Measurements from ENCODE around the gene FBXO36.

DNA sequence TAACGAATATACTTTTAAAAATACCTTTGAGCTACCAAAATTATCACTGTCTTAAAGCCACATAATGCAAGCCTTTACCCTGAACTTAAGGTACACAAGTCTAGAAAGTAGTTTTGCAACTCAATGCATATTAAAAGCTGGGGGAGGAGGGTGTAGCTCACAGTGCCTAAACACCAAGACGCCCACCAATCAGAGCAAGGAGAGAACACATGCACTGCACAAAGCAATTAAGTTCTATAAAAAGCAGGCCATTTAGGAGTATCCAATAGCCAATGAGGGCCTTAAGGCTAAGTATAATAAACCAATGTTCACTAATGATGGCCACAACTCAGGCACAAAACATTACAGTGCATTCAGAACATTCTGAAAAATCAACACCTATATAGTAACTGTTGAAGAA, 16.7 kb upstream of the FBXO36 start:
- no peak for TF ChIP-seq POLR2A (IDR thresholded peaks at IDR 0.05; ENCODE audit: control extremely low read depth in 1 of 2, low read depth in 2 of 2, low read length in 2 of 2)
- TF ChIP-seq, protein P1, sequence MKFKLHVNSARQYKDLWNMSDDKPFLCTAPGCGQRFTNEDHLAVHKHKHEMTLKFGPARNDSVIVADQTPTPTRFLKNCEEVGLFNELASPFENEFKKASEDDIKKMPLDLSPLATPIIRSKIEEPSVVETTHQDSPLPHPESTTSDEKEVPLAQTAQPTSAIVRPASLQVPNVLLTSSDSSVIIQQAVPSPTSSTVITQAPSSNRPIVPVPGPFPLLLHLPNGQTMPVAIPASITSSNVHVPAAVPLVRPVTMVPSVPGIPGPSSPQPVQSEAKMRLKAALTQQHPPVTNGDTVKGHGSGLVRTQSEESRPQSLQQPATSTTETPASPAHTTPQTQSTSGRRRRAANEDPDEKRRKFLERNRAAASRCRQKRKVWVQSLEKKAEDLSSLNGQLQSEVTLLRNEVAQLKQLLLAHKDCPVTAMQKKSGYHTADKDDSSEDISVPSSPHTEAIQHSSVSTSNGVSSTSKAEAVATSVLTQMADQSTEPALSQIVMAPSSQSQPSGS (IDR thresholded peaks at IDR 0.05; ENCODE audit: low read length): no peak
- TF ChIP-seq HDAC6 (IDR thresholded peaks at IDR 0.05; ENCODE audit: low read depth, low read length): no peak
- no peak for TF ChIP-seq POLR2AphosphoS5 (IDR thresholded peaks at IDR 0.05; ENCODE audit: low read depth, low read length)
- TF ChIP-seq JUN (IDR thresholded peaks at IDR 0.05; ENCODE audit: low read depth, low read length): no peak
- TF ChIP-seq EP300 (IDR thresholded peaks at IDR 0.05; ENCODE audit: borderline replicate concordance in 1 of 2, low read depth in 2 of 2, low read length in 2 of 2): no peak
- TF ChIP-seq, protein P2, sequence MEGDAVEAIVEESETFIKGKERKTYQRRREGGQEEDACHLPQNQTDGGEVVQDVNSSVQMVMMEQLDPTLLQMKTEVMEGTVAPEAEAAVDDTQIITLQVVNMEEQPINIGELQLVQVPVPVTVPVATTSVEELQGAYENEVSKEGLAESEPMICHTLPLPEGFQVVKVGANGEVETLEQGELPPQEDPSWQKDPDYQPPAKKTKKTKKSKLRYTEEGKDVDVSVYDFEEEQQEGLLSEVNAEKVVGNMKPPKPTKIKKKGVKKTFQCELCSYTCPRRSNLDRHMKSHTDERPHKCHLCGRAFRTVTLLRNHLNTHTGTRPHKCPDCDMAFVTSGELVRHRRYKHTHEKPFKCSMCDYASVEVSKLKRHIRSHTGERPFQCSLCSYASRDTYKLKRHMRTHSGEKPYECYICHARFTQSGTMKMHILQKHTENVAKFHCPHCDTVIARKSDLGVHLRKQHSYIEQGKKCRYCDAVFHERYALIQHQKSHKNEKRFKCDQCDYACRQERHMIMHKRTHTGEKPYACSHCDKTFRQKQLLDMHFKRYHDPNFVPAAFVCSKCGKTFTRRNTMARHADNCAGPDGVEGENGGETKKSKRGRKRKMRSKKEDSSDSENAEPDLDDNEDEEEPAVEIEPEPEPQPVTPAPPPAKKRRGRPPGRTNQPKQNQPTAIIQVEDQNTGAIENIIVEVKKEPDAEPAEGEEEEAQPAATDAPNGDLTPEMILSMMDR (IDR thresholded peaks at IDR 0.05; ENCODE audit: control extremely low read depth in 1 of 3, insufficient read depth in 1 of 3, low read depth in 1 of 3, low read length in 3 of 3): no peak
- no peak for TF ChIP-seq GABPA (IDR thresholded peaks at IDR 0.05; ENCODE audit: borderline replicate concordance, insufficient read depth, low read length)
- TF ChIP-seq TEAD4 (IDR thresholded peaks at IDR 0.05; ENCODE audit: low read depth, low read length): no peak
- no peak for TF ChIP-seq EZH2 (IDR thresholded peaks at IDR 0.05; ENCODE audit: low read depth, low read length, severe bottlenecking)
